Measurements from ENCODE around the gene ZBTB40. TPM values are rescaled to one million over a fixed set of nuclear protein-coding genes. Genes with fewer than 3 reads are reported as not detected.

Gene ZBTB40
- total RNA-seq, 2 donors from 2014 or later, result 20.2 to 24.8 TPM

DNA sequence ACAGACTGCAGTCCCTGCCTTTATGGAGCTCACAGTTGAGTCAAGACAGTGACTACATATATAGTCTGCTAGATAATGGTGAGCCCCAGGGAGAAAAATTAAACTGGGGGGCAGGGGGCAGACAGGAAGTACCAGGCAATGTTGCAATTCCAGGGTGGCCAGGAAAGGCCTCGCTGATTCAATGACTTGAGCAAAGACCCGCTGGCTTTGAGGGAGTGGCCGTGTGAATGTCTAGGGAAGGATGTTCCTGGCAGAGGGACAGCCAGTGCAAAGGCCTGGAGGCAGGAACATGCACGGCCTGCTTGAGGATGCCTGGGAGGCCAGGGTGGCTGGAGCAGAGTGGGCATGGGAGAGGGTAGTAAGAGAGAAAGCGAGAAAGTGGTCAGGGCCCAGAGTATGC is 88.7 kb downstream of the ZBTB40 start:
- H3K27ac Mint-ChIP-seq, result no peak overlapping the region
- ATAC-seq (replicated peaks in 1 of 2), result no peak
- DNase-seq, result no peak
- no peaks in the 10 kb centered on the region for H3K9me3 Mint-ChIP-seq
- peaks cover 18% of the 10 kb centered on the region for H3K4me1 Mint-ChIP-seq (ENCODE audit: low read depth)
- H3K27me3 Mint-ChIP-seq (ENCODE audit: low read depth), result no peaks in the 10 kb centered on the region
- no peaks in the 10 kb centered on the region for H3K36me3 Mint-ChIP-seq (ENCODE audit: insufficient read depth in 2 of 2)
- H3K4me3 Mint-ChIP-seq, result no peak overlapping the region

DNA sequence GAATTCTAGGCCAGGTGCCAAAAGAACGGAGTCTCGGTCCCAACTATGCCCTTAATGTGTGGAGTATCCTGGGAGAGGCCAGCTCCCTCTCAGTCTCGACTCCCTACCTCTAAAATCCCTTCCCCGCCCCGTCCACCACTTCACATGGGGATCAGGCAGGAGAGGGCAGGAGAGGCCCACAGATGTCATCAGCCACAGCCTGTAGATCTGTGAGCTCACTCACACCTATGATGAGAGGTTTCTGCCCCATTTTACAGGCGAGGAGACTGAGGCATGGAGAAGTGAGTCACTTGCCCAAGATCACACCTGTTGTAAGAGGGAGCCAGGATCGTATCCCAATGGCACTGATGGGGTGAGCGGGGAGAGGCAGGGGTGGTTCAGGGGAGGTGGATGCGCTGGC is 91.2 kb downstream of the ZBTB40 start:
- ATAC-seq (replicated peaks in 1 of 2), result no peak
- no peaks in the 10 kb centered on the region for H3K36me3 Mint-ChIP-seq (ENCODE audit: insufficient read depth in 2 of 2)
- DNase-seq, result no peak
- no peaks in the 10 kb centered on the region for H3K9me3 Mint-ChIP-seq
- peaks cover 23% of the 10 kb centered on the region for H3K27me3 Mint-ChIP-seq (ENCODE audit: low read depth)
- H3K4me3 Mint-ChIP-seq, result no peak overlapping the region
- H3K27ac Mint-ChIP-seq, result no peak overlapping the region
- H3K4me1 Mint-ChIP-seq (ENCODE audit: low read depth), result peaks cover 17% of the 10 kb centered on the region

DNA sequence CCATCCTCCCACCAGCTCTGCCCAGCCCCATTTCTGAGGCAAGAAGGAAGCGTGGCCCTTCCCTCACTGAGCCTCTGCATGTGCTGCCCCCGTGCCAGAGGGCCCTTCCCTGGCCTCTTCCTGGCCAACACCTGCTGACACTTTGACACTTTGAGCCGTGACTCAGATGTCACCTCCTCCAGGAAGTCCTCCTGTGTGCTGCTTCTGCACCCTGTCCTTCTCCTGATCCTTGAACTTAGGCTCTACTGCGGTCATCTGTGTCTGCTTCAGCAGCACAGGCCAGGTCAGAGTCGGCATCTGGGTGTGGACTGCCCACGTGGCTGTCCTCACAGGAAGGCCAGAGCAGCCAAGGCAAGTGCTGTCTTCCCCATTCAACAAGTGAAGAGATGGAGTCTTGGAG is 92.0 kb downstream of the ZBTB40 start:
- Mint-ChIP-seq H3K27me3 (ENCODE audit: low read depth) (peaks cover 31% of the 10 kb centered on the region), H3K27ac (no peak overlapping the region), H3K36me3 (ENCODE audit: insufficient read depth in 2 of 2) (no peaks in the 10 kb centered on the region), H3K9me3 (no peaks in the 10 kb centered on the region), H3K4me1 (ENCODE audit: low read depth) (peaks cover 9% of the 10 kb centered on the region), H3K4me3 (no peak overlapping the region)
- ATAC-seq (replicated peaks in 1 of 2) (no peak), DNase-seq (no peak)

DNA sequence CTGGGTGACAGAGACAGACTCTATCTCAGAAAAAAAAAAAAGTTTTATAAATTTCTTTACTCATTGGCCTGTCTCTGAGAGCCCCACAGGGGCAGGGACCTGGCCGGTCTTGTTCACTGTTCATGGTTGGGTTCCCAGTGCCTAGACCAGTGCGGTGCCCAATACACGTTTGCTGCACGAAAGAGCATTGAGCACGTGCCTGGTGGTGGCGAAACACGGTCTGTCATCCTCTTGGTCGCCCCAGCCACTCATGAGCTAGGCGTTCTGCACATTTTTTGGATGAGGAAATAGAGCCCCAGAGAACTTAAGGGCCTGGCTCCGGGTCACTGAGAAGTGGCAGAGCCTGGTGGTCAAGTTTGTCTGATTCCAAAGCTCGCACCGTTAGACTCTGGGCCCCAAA is 93.0 kb downstream of the ZBTB40 start:
- Mint-ChIP-seq H3K9me3 (no peaks in the 10 kb centered on the region), H3K4me1 (ENCODE audit: low read depth) (peaks cover 1% of the 10 kb centered on the region), H3K36me3 (ENCODE audit: insufficient read depth in 2 of 2) (no peaks in the 10 kb centered on the region), H3K27me3 (ENCODE audit: low read depth) (peaks cover 34% of the 10 kb centered on the region), H3K27ac (no peak overlapping the region), H3K4me3 (no peak overlapping the region)
- ATAC-seq (replicated peaks in 1 of 2) (no peak), DNase-seq (no peak)

- ATAC-seq (replicated peaks in 1 of 2), result no peak
- Mint-ChIP-seq H3K9me3 (no peaks in the 10 kb centered on the region), H3K27me3 (ENCODE audit: low read depth) (peaks cover 34% of the 10 kb centered on the region), H3K4me3 (no peak overlapping the region), H3K4me1 (ENCODE audit: low read depth) (no peaks in the 10 kb centered on the region), H3K36me3 (ENCODE audit: insufficient read depth in 2 of 2) (no peaks in the 10 kb centered on the region), H3K27ac (no peak overlapping the region)
- no peak for DNase-seq
Measured at GRCh38 chr1:22545141-22545540, 93.5 kb downstream of the ZBTB40 start.

- peaks cover 39% of the 10 kb centered on the region for H3K27me3 Mint-ChIP-seq (ENCODE audit: low read depth)
- H3K4me3 Mint-ChIP-seq, result no peak overlapping the region
- H3K4me1 Mint-ChIP-seq (ENCODE audit: low read depth), result no peaks in the 10 kb centered on the region
- H3K27ac Mint-ChIP-seq, result no peak overlapping the region
- no peaks in the 10 kb centered on the region for H3K36me3 Mint-ChIP-seq (ENCODE audit: insufficient read depth in 2 of 2)
- H3K9me3 Mint-ChIP-seq, result no peaks in the 10 kb centered on the region
- ATAC-seq (replicated peaks in 1 of 2) (no peak), DNase-seq (no peak)
Measured at GRCh38 chr1:22547186-22547817, 95.7 kb downstream of the ZBTB40 start.

DNA sequence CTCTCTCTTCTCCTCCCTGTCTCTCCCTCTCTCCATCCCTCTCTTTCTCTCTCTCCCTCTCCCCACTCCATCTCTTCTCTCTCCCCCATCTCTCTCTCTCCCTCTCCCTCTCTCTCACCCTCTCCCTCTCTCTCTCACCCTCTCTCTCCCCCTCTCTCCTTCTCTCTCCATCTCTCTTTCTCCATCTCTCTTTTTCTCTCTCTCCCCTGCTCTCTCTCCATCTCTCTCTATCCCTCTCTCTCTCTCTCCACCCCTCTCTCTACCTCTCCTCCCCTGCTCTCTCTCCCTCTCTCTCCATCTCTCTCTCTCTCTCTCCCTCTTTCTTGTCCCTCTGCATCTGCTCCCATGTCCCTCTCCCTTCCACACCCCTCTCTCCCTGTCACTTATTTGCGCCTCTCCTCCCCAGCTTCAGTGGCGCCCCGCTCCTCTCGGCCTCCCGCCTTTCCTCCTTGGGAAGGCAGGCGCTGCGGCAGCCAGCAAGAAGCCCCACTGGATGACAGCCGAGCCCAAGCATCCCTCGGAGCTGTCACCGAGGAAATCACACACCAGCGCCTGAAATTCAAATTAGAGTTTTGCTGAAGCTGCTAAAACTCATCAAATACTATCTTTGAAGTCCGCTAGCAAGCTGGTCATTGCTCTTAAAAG is 96.3 kb downstream of the ZBTB40 start:
- no peak overlapping the region for H3K27ac Mint-ChIP-seq
- ATAC-seq (replicated peaks in 1 of 2) (no peak), DNase-seq (no peak)
- H3K4me1 Mint-ChIP-seq (ENCODE audit: low read depth), result no peaks in the 10 kb centered on the region
- no peaks in the 10 kb centered on the region for H3K9me3 Mint-ChIP-seq
- H3K27me3 Mint-ChIP-seq (ENCODE audit: low read depth), result peaks cover 46% of the 10 kb centered on the region
- no peak overlapping the region for H3K4me3 Mint-ChIP-seq
- no peaks in the 10 kb centered on the region for H3K36me3 Mint-ChIP-seq (ENCODE audit: insufficient read depth in 2 of 2)

- H3K9me3 Mint-ChIP-seq, result no peaks in the 10 kb centered on the region
- peaks cover 49% of the 10 kb centered on the region for H3K27me3 Mint-ChIP-seq (ENCODE audit: low read depth)
- no peak overlapping the region for H3K4me3 Mint-ChIP-seq
- DNase-seq (no peak), ATAC-seq (replicated peaks in 1 of 2) (no peak)
- no peaks in the 10 kb centered on the region for H3K36me3 Mint-ChIP-seq (ENCODE audit: insufficient read depth in 2 of 2)
- H3K27ac Mint-ChIP-seq, result no peak overlapping the region
- H3K4me1 Mint-ChIP-seq (ENCODE audit: low read depth), result no peaks in the 10 kb centered on the region
Measured at GRCh38 chr1:22550021-22550420, 98.4 kb downstream of the ZBTB40 start.

DNA sequence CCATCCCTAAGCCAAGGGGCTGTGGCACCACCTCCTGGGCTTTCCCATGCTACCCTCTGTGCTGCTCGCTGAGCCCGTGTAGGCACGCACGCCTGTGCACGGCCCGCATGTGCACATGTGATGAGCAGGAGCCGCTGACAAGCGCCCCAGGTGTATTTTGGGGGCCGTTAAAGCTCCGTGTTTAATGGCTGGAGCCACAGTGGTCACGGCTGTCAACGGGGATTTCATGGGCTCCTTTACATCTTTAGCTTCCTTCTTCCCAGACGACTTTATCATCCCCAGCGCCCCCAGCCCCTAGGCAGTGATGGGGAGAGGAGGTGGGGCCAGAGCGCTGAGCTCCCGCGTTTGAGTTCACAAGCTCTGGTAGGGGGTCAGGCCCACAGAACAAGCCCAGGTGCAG is 99.9 kb downstream of the ZBTB40 start:
- H3K9me3 Mint-ChIP-seq, result no peaks in the 10 kb centered on the region
- no peak overlapping the region for H3K4me3 Mint-ChIP-seq
- no peak overlapping the region for H3K27ac Mint-ChIP-seq
- ATAC-seq (replicated peaks in 1 of 2) (no peak), DNase-seq (no peak)
- no peaks in the 10 kb centered on the region for H3K36me3 Mint-ChIP-seq (ENCODE audit: insufficient read depth in 2 of 2)
- no peaks in the 10 kb centered on the region for H3K4me1 Mint-ChIP-seq (ENCODE audit: low read depth)
- H3K27me3 Mint-ChIP-seq (ENCODE audit: low read depth), result peaks cover 52% of the 10 kb centered on the region

GRCh38 chr1:22552021-22552420 is 100.4 kb downstream of the ZBTB40 start:
- ATAC-seq (replicated peaks in 1 of 2), result no peak
- Mint-ChIP-seq H3K4me1 (ENCODE audit: low read depth) (no peaks in the 10 kb centered on the region), H3K4me3 (no peak overlapping the region), H3K36me3 (ENCODE audit: insufficient read depth in 2 of 2) (no peaks in the 10 kb centered on the region), H3K27ac (no peak overlapping the region), H3K27me3 (ENCODE audit: low read depth) (peaks cover 52% of the 10 kb centered on the region), H3K9me3 (no peaks in the 10 kb centered on the region)
- DNase-seq, result no peak

GRCh38 chr1:22553104-22553880 is 101.6 kb downstream of the ZBTB40 start:
- Mint-ChIP-seq H3K27ac (no peak overlapping the region), H3K4me3 (no peak overlapping the region), H3K27me3 (ENCODE audit: low read depth) (peaks cover 45% of the 10 kb centered on the region), H3K4me1 (ENCODE audit: low read depth) (no peaks in the 10 kb centered on the region), H3K36me3 (ENCODE audit: insufficient read depth in 2 of 2) (no peaks in the 10 kb centered on the region), H3K9me3 (no peaks in the 10 kb centered on the region)
- no peak for DNase-seq
- no peak for ATAC-seq (replicated peaks in 1 of 2)

DNA sequence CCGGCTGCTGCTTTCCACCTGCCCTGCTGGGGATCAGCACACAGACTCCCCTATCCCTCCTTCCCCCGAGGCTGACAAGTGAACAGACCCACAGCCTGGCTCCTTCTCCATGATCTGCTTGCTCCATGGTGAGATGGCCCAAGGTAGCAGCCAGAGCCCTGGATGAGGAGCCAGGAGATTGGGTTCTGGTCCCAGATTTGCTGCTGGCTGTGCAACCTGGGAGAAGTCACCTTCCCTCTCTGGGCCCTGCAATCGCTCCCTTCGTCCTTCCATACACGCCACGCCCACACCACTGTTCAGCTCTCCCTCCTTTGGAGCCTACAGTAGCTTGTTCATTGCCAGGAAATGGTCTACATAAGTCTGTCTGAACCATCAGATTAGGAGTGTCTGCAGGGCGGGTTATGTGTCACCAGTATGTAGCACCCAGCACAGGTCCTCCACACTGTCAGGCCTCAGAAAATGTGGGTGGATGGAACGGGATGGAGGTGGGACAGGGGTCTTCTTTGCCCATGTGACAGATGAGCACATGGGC is 102.4 kb downstream of the ZBTB40 start:
- DNase-seq, result no peak
- H3K4me3 Mint-ChIP-seq, result no peak overlapping the region
- no peak for ATAC-seq (replicated peaks in 1 of 2)
- H3K27me3 Mint-ChIP-seq (ENCODE audit: low read depth), result peaks cover 38% of the 10 kb centered on the region
- no peak overlapping the region for H3K27ac Mint-ChIP-seq
- no peaks in the 10 kb centered on the region for H3K36me3 Mint-ChIP-seq (ENCODE audit: insufficient read depth in 2 of 2)
- no peaks in the 10 kb centered on the region for H3K9me3 Mint-ChIP-seq
- H3K4me1 Mint-ChIP-seq (ENCODE audit: low read depth), result no peaks in the 10 kb centered on the region

DNA sequence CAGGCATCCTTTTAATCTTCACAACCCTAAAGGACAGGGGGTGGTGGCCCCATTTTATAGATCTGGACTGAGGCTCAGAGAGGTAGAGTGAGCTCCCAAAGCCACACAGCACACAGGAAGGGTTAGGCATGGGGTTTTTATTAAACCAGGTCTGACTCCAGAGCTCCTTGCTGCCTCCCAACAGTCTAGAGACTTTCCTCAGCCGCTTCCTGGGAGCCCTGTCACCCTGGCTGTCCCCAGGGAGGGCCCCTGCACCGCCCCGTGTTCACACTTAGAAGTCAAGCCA is 103.7 kb downstream of the ZBTB40 start:
- ATAC-seq (replicated peaks in 1 of 2), result no peak
- H3K36me3 Mint-ChIP-seq (ENCODE audit: insufficient read depth in 2 of 2), result no peaks in the 10 kb centered on the region
- no peak for DNase-seq
- H3K27me3 Mint-ChIP-seq (ENCODE audit: low read depth), result peaks cover 36% of the 10 kb centered on the region
- H3K4me1 Mint-ChIP-seq (ENCODE audit: low read depth), result no peaks in the 10 kb centered on the region
- H3K4me3 Mint-ChIP-seq, result no peak overlapping the region
- H3K9me3 Mint-ChIP-seq, result no peaks in the 10 kb centered on the region
- no peak overlapping the region for H3K27ac Mint-ChIP-seq

Data from activated T-cell treated with anti-CD3 and anti-CD28 coated beads, Interleukin-2, amount 50 U/mL, for 72 hours (primary cell).